ENCODE data around the gene TOPAZ1.

TOPAZ1 gene

DNA sequence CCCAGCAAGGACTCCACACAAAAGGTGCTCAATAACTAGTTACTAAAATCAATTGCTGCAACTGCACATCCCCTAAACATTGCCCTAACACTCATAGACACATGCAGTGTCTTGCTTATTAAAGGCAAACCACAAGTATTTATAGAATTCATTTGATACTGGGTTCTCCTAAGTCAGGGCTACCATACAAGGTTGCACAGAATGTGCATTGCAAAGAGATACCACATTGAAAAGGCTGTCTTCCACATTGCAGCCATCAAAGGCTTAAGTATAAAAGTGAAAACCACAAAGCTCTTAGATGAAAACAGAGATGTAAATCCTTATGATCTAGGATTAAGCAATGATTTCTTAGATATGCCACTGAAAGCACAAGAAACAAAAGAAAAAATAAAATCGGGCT is 33.6 kb upstream of the TOPAZ1 start:
- H3K9ac ChIP-seq (ENCODE audit: low read length) = no peak overlapping the region
- H3K4me1 ChIP-seq (ENCODE audit: control insufficient read depth, insufficient read depth, low read depth, low read length) = no peaks in the 10 kb centered on the region
- no peak overlapping the region for H2AK5ac ChIP-seq (ENCODE audit: low read length, severe bottlenecking)
- H3K23ac ChIP-seq (ENCODE audit: low read length in 2 of 2) = no peak overlapping the region
- no peak overlapping the region for H3K27ac ChIP-seq (ENCODE audit: low read length, poor library complexity, severe bottlenecking)
- no peak overlapping the region for H2BK12ac ChIP-seq (ENCODE audit: low read length in 2 of 2)
- H2BK120ac ChIP-seq (ENCODE audit: low read depth, low read length) = no peak overlapping the region
- DNase-seq = peak; percentile 26
- peaks cover 9 to 66% of the 10 kb centered on the region in 2 experiments for H3K27me3 ChIP-seq (ENCODE audit: control insufficient read depth in 1 of 2, insufficient read depth in 1 of 2, low read length in 2 of 2)
- H2BK5ac ChIP-seq (ENCODE audit: low read depth, low read length, poor library complexity, severe bottlenecking) = no peak overlapping the region
- H3K79me1 ChIP-seq (replicated peaks; ENCODE audit: low read length, poor library complexity, severe bottlenecking) = no peaks in the 10 kb centered on the region
- H4K8ac ChIP-seq (ENCODE audit: low read length) = no peak overlapping the region
- no peaks in the 10 kb centered on the region for H3K9me3 ChIP-seq (ENCODE audit: control insufficient read depth, low read length)
- no CpG with 5 or more reads among the region's 1 CpG for WGBS
- H3K36me3 ChIP-seq (ENCODE audit: control insufficient read depth in 1 of 2, insufficient read depth in 2 of 2, low read depth in 1 of 2, low read length in 2 of 2) = no peaks in the 10 kb centered on the region
- H2AFZ ChIP-seq (ENCODE audit: low read depth, low read length) = no peak overlapping the region
- H3K18ac ChIP-seq (ENCODE audit: low read depth in 1 of 2, low read length in 2 of 2) = no peak overlapping the region
- H3K4ac ChIP-seq (ENCODE audit: low read depth in 1 of 2, low read length in 2 of 2) = no peak overlapping the region
- H2BK15ac ChIP-seq (ENCODE audit: low read depth, poor library complexity, severe bottlenecking) = no peak overlapping the region
- no peak overlapping the region for H3K4me2 ChIP-seq (ENCODE audit: low read length, poor library complexity, severe bottlenecking)
- no peak overlapping the region for H3K14ac ChIP-seq (ENCODE audit: low read length in 2 of 2)
- no peak overlapping the region for H4K91ac ChIP-seq (ENCODE audit: low read length)
- H3K4me3 ChIP-seq (ENCODE audit: insufficient read depth in 1 of 2, low read depth in 1 of 2, low read length in 2 of 2) = no peak overlapping the region

DNA sequence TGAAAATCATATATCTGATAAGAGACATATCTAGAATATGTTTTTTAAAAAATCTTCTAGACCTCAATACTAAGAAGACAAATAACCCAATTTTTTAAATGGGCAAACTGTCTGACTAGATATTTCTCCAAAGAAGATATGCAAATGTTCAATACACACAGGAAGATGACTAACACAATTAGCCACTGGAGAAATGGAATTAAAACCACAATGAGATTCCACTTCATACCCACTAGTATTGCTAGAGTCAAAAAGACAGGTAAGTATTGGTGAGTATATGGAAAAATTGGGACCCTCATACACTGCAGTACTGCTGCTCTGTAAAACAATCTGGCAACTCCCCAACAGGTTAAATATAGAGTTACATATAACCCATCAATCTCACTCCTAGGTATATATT is 33.1 kb upstream of the TOPAZ1 start:
- Histone ChIP-seq H3K23ac (ENCODE audit: low read length in 2 of 2) (no peak overlapping the region), H2AFZ (ENCODE audit: low read depth, low read length) (no peak overlapping the region), H3K4me1 (ENCODE audit: control insufficient read depth, insufficient read depth, low read depth, low read length) (no peaks in the 10 kb centered on the region), H4K8ac (ENCODE audit: low read length) (no peak overlapping the region), H2BK5ac (ENCODE audit: low read depth, low read length, poor library complexity, severe bottlenecking) (no peak overlapping the region), H4K91ac (ENCODE audit: low read length) (no peak overlapping the region), H3K27ac (ENCODE audit: low read length, poor library complexity, severe bottlenecking) (no peak overlapping the region), H3K14ac (ENCODE audit: low read length in 2 of 2) (no peak overlapping the region), H2BK12ac (ENCODE audit: low read length in 2 of 2) (no peak overlapping the region), H3K9ac (ENCODE audit: low read length) (no peak overlapping the region), H2BK120ac (ENCODE audit: low read depth, low read length) (no peak overlapping the region), H2BK15ac (ENCODE audit: low read depth, poor library complexity, severe bottlenecking) (no peak overlapping the region), H3K18ac (ENCODE audit: low read depth in 1 of 2, low read length in 2 of 2) (no peak overlapping the region), H3K4me2 (ENCODE audit: low read length, poor library complexity, severe bottlenecking) (no peak overlapping the region), H3K9me3 (ENCODE audit: control insufficient read depth, low read length) (no peaks in the 10 kb centered on the region), H3K79me1 (replicated peaks; ENCODE audit: low read length, poor library complexity, severe bottlenecking) (no peaks in the 10 kb centered on the region), H2AK5ac (ENCODE audit: low read length, severe bottlenecking) (no peak overlapping the region), H3K27me3 (ENCODE audit: control insufficient read depth in 1 of 2, insufficient read depth in 1 of 2, low read length in 2 of 2) (peaks cover 7 to 62% of the 10 kb centered on the region in 2 experiments), H3K36me3 (ENCODE audit: control insufficient read depth in 1 of 2, insufficient read depth in 2 of 2, low read depth in 1 of 2, low read length in 2 of 2) (no peaks in the 10 kb centered on the region), H3K4ac (ENCODE audit: low read depth in 1 of 2, low read length in 2 of 2) (no peak overlapping the region), H3K4me3 (ENCODE audit: insufficient read depth in 1 of 2, low read depth in 1 of 2, low read length in 2 of 2) (no peak overlapping the region)
- DNase-seq = no peak

DNA sequence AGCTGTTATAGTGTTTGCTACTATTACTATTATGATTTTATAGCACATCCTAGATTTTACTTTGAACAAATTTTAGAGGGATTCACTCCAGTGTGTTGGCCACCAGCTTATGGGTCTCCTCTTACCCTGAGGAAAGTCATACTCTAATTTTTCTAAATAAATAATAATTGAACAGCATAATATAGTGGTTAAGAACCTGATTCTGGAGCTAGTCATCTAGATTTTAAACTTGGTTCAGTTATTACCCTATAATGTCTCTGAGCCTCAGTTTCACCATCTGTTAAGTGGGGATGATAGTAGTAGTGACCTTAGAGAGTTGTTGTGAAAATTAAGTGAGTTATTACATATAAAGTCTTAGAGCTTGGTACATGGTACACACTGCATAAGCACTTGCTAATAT is 30.7 kb upstream of the TOPAZ1 start:
- H2BK120ac ChIP-seq (ENCODE audit: low read depth, low read length) = no peak overlapping the region
- H4K8ac ChIP-seq (ENCODE audit: low read length) = no peak overlapping the region
- H3K23ac ChIP-seq (ENCODE audit: low read length in 2 of 2) = no peak overlapping the region
- no peak overlapping the region for H3K18ac ChIP-seq (ENCODE audit: low read depth in 1 of 2, low read length in 2 of 2)
- no peak overlapping the region for H3K4me3 ChIP-seq (ENCODE audit: insufficient read depth in 1 of 2, low read depth in 1 of 2, low read length in 2 of 2)
- H3K27me3 ChIP-seq (ENCODE audit: control insufficient read depth in 1 of 2, insufficient read depth in 1 of 2, low read length in 2 of 2) = peaks cover 7 to 42% of the 10 kb centered on the region in 2 experiments
- no peak overlapping the region for H3K9ac ChIP-seq (ENCODE audit: low read length)
- no peak overlapping the region for H3K27ac ChIP-seq (ENCODE audit: low read length, poor library complexity, severe bottlenecking)
- no peak for DNase-seq
- H3K4ac ChIP-seq (ENCODE audit: low read depth in 1 of 2, low read length in 2 of 2) = no peak overlapping the region
- H2BK5ac ChIP-seq (ENCODE audit: low read depth, low read length, poor library complexity, severe bottlenecking) = no peak overlapping the region
- H3K79me1 ChIP-seq (replicated peaks; ENCODE audit: low read length, poor library complexity, severe bottlenecking) = no peaks in the 10 kb centered on the region
- H2BK15ac ChIP-seq (ENCODE audit: low read depth, poor library complexity, severe bottlenecking) = no peak overlapping the region
- H3K14ac ChIP-seq (ENCODE audit: low read length in 2 of 2) = no peak overlapping the region
- H3K9me3 ChIP-seq (ENCODE audit: control insufficient read depth, low read length) = peaks cover 7% of the 10 kb centered on the region
- H2AFZ ChIP-seq (ENCODE audit: low read depth, low read length) = no peak overlapping the region
- H2AK5ac ChIP-seq (ENCODE audit: low read length, severe bottlenecking) = no peak overlapping the region
- H4K91ac ChIP-seq (ENCODE audit: low read length) = no peak overlapping the region
- no peaks in the 10 kb centered on the region for H3K36me3 ChIP-seq (ENCODE audit: control insufficient read depth in 1 of 2, insufficient read depth in 2 of 2, low read depth in 1 of 2, low read length in 2 of 2)
- H2BK12ac ChIP-seq (ENCODE audit: low read length in 2 of 2) = no peak overlapping the region
- H3K4me1 ChIP-seq (ENCODE audit: control insufficient read depth, insufficient read depth, low read depth, low read length) = no peaks in the 10 kb centered on the region
- H3K4me2 ChIP-seq (ENCODE audit: low read length, poor library complexity, severe bottlenecking) = no peak overlapping the region

DNA sequence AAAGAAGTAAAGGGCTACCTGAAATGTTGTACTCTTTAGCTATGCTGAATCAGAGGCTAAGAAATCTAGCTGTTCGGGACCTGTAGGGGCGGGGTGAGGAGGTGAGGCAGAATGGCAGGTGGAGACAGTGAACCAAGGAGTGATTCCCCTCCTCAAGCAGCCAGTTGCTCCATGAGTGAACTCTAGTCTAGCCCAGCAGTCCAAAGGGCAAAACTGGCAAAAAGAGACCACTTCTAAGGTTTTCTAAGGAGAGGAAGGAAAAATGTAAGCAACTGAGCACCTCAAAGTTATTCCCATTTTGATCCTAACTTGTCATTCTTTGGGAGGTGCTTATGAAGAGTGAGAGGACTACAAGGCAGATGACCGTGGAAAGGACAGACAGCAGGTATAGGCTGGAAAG is 19.3 kb upstream of the TOPAZ1 start:
- Histone ChIP-seq H2AK5ac (ENCODE audit: low read length, severe bottlenecking) (no peak overlapping the region), H2BK12ac (ENCODE audit: low read length in 2 of 2) (no peak overlapping the region), H3K14ac (ENCODE audit: low read length in 2 of 2) (no peak overlapping the region), H3K27me3 (ENCODE audit: control insufficient read depth in 1 of 2, insufficient read depth in 1 of 2, low read length in 2 of 2) (peaks cover 6 to 44% of the 10 kb centered on the region in 2 experiments), H2AFZ (ENCODE audit: low read depth, low read length) (no peak overlapping the region), H3K4ac (ENCODE audit: low read depth in 1 of 2, low read length in 2 of 2) (no peak overlapping the region), H3K27ac (ENCODE audit: low read length, poor library complexity, severe bottlenecking) (no peak overlapping the region), H4K91ac (ENCODE audit: low read length) (no peak overlapping the region), H3K9me3 (ENCODE audit: control insufficient read depth, low read length) (no peaks in the 10 kb centered on the region), H3K4me1 (ENCODE audit: control insufficient read depth, insufficient read depth, low read depth, low read length) (no peaks in the 10 kb centered on the region), H3K9ac (ENCODE audit: low read length) (no peak overlapping the region), H2BK5ac (ENCODE audit: low read depth, low read length, poor library complexity, severe bottlenecking) (no peak overlapping the region), H3K18ac (ENCODE audit: low read depth in 1 of 2, low read length in 2 of 2) (no peak overlapping the region), H4K8ac (ENCODE audit: low read length) (no peak overlapping the region), H2BK15ac (ENCODE audit: low read depth, poor library complexity, severe bottlenecking) (no peak overlapping the region), H3K23ac (ENCODE audit: low read length in 2 of 2) (no peak overlapping the region), H3K4me2 (ENCODE audit: low read length, poor library complexity, severe bottlenecking) (no peak overlapping the region), H3K4me3 (ENCODE audit: insufficient read depth in 1 of 2, low read depth in 1 of 2, low read length in 2 of 2) (no peak overlapping the region), H2BK120ac (ENCODE audit: low read depth, low read length) (no peak overlapping the region), H3K79me1 (replicated peaks; ENCODE audit: low read length, poor library complexity, severe bottlenecking) (no peaks in the 10 kb centered on the region), H3K36me3 (ENCODE audit: control insufficient read depth in 1 of 2, insufficient read depth in 2 of 2, low read depth in 1 of 2, low read length in 2 of 2) (no peaks in the 10 kb centered on the region)
- WGBS = 87% methylated on average over 2 of the region's 3 CpGs
- no peak for DNase-seq
